ENCODE data around the gene RAVER1.
"Not testable (repeated sequence)": the region's sequence is repeated elsewhere in the genome, so short reads cannot be mapped to it uniquely, and the experiment has no call there.

The RAVER1 gene

GRCh38 chr19:10289836-10290356 is 43.4 kb downstream of the RAVER1 start, which contains the start of gene ICAM5:
TSS of gene ICAM5 (plus strand) at chr19:10289952. CDS start at chr19:10290044, 92 bp downstream.
- DNase-seq: no peak

GRCh38 chr19:10289167-10289835 is 44.0 kb downstream of the RAVER1 start:
- no peak for DNase-seq

GRCh38 chr19:10288662-10289166 is 44.6 kb downstream of the RAVER1 start:
- DNase-seq: no peak

GRCh38 chr19:10286803-10287737 is 46.3 kb downstream of the RAVER1 start, which contains the start of gene ICAM4:
TSS of gene ICAM4 (plus strand) at chr19:10286955. CDS start at chr19:10287013, 58 bp downstream.
- DNase-seq: no peak

- DNase-seq: no peak
Measured at GRCh38 chr19:10285393-10285792, 47.9 kb downstream of the RAVER1 start.

- DNase-seq: no peak
Measured at GRCh38 chr19:10284960-10285278, 48.4 kb downstream of the RAVER1 start.

GRCh38 chr19:10284065-10284959 is 49.0 kb downstream of the RAVER1 start:
- DNase-seq: no peak

- no peak for DNase-seq
Measured at GRCh38 chr19:10283301-10284064, 49.8 kb downstream of the RAVER1 start.

GRCh38 chr19:10282043-10282442 is 51.3 kb downstream of the RAVER1 start:
- DNase-seq: not testable (repeated sequence)

GRCh38 chr19:10279737-10280442 is 53.4 kb downstream of the RAVER1 start:
- no peak for DNase-seq

GRCh38 chr19:10278935-10279334 is 54.4 kb downstream of the RAVER1 start:
- DNase-seq: no peak

GRCh38 chr19:10277795-10278589 is 55.3 kb downstream of the RAVER1 start:
- no peak for DNase-seq

- no peak for DNase-seq
Measured at GRCh38 chr19:10274589-10274988, 58.7 kb downstream of the RAVER1 start.

- no peak for DNase-seq
Measured at GRCh38 chr19:10271543-10272086, 61.7 kb downstream of the RAVER1 start.

GRCh38 chr19:10270616-10271394 is 62.5 kb downstream of the RAVER1 start, which contains the start of gene ICAM1:
TSS of gene ICAM1 (plus strand) at chr19:10271120. CDS start at chr19:10271160, 40 bp downstream.
- DNase-seq: peak; percentile 78

- no peak for DNase-seq
Measured at GRCh38 chr19:10270180-10270615, 63.1 kb downstream of the RAVER1 start.

GRCh38 chr19:10269333-10270179 is 63.8 kb downstream of the RAVER1 start:
- peak; percentile 92 for DNase-seq

GRCh38 chr19:10268071-10268470 is 65.3 kb downstream of the RAVER1 start:
- no peak for DNase-seq

All from right forelimb (tissue), 1 donor.